Heart left ventricle (tissue), 13 donors: ENCODE data around the gene CFL1.

Experiments
- CTCF ChIP-seq, 12 donors: fragments of 200-600 bp; sonication (generic) in 4 of 12; IDR thresholded peaks; one replicate each; pipeline versions ENCODE4 v1.5.0 to v1.8.0; 2018 to 2022; ENCODE audit warnings: antibody characterized with exemption in 12 of 12, mild to moderate bottlenecking in 5 of 12
- POLR2A ChIP-seq, 2 donors: fragments of 450-650 bp; IDR thresholded peaks; one replicate each; pipeline ENCODE4 v1.6.1; 2017; ENCODE audit warnings: antibody characterized with exemption in 2 of 2, mild to moderate bottlenecking in 2 of 2, moderate library complexity in 2 of 2
- donor health status: ischemic (EF 13 %, LVEDD 7.1; RV severe dilation, severe dysfunction).
- donor health status: DM: no; HTN: yes; CAD: no.
- donor health status: DM: no; HTN: no; CAD: no.
- donor health status: ischemic (EF 25% LVEDD 6.9; RV normal size, moderate dysfunction).
- donor health status: ischemic (EF 25% LVEDD 5.7; RV mildly dilated, moderate dysfunction).
- donor health status: ischemic (EF 35%, LVEDD 5.7; RV mildly dilated, moderate dysfunction).
- donor health status: nonischemic (EF 11% LVEDD 7.7; RV severe dilation, severe dysfunction).
- donor health status: DM: yes; HTN: yes; CAD: no.
- donor health status: PGD.
- donor health status: ischemic (EF 29% LVEDD 5.4; RV normal size, mild dysfunction).
- donor health status: nonischemic (EF 23%, LVEDD 6.1; RV moderate dilation, normal function).

GRCh38 chr11:65861533-65862183 is 3.7 kb upstream of the CFL1 start:
- no peak for TF ChIP-seq CTCF (IDR thresholded peaks at IDR 0.05)
- TF ChIP-seq POLR2A (IDR thresholded peaks at IDR 0.05), result no peak
